ENCODE results near the gene SLC2A3. TPM values are rescaled to one million over a fixed set of nuclear protein-coding genes. Genes with fewer than 3 reads are reported as not detected.
"Not testable (repeated sequence)": the region's sequence is repeated elsewhere in the genome, so short reads cannot be mapped to it uniquely, and the experiment has no call there.

Gene SLC2A3
- total RNA-seq, 2 donors from 2014 or later = 312 to 509 TPM

DNA sequence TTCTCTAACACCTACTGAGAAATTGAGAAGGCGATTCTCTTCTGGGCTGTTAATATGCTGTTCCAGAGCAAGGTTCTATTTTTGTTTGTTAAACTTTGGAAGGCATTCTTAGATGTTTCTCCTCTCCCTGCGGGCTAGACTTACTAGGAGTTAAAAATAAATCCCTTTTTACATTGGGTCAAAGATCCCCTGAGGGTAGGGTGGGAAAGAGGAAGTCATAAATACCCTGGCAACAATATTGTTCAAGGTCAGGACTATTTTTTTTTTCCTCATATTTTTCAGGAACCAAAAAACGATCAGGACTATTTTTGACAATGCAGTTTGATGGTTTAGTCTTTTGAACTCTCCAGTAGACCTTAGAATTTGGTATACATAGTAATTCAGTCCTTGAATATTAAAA lies 51.3 kb downstream of the SLC2A3 start:
- ATAC-seq (replicated peaks in 1 of 2) (no peak), DNase-seq (no peak)
- H3K9me3 Mint-ChIP-seq = no peaks in the 10 kb centered on the region
- no peak overlapping the region for H3K27ac Mint-ChIP-seq
- no peaks in the 10 kb centered on the region for H3K4me1 Mint-ChIP-seq (ENCODE audit: low read depth)
- H3K4me3 Mint-ChIP-seq = no peak overlapping the region
- H3K36me3 Mint-ChIP-seq (ENCODE audit: insufficient read depth in 2 of 2) = no peaks in the 10 kb centered on the region
- peaks cover 4% of the 10 kb centered on the region for H3K27me3 Mint-ChIP-seq (ENCODE audit: low read depth)

DNA sequence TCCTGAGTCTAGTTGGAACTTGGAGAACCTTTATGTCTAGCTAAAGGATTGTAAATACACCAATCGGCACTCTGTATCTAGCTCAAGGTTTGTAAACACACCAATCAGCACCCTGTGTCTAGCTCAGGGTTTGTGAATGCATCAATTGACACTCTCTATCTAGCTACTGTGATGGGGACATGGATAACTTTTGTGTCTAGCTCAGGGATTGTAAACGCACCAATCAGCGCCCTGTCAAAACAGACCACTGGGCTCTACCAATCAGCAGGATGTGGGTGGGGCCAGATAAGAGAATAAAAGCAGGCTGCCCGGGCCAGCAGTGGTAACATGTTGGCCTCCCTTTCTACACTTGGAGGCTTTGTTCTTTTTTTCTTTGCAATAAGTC lies 54.3 kb downstream of the SLC2A3 start:
- not testable (repeated sequence) for H3K4me1 Mint-ChIP-seq (ENCODE audit: low read depth); H3K36me3 Mint-ChIP-seq (ENCODE audit: insufficient read depth in 2 of 2); DNase-seq; H3K27ac Mint-ChIP-seq; H3K27me3 Mint-ChIP-seq (ENCODE audit: low read depth); H3K4me3 Mint-ChIP-seq; ATAC-seq (replicated peaks in 1 of 2); H3K9me3 Mint-ChIP-seq

- H3K27ac Mint-ChIP-seq; ATAC-seq (replicated peaks in 1 of 2); H3K9me3 Mint-ChIP-seq; H3K4me1 Mint-ChIP-seq (ENCODE audit: low read depth); H3K36me3 Mint-ChIP-seq (ENCODE audit: insufficient read depth in 2 of 2); H3K27me3 Mint-ChIP-seq (ENCODE audit: low read depth); DNase-seq; H3K4me3 Mint-ChIP-seq: not testable (repeated sequence)
Observed at GRCh38 chr12:7880952-7881735, 54.8 kb downstream of the SLC2A3 start.

DNA sequence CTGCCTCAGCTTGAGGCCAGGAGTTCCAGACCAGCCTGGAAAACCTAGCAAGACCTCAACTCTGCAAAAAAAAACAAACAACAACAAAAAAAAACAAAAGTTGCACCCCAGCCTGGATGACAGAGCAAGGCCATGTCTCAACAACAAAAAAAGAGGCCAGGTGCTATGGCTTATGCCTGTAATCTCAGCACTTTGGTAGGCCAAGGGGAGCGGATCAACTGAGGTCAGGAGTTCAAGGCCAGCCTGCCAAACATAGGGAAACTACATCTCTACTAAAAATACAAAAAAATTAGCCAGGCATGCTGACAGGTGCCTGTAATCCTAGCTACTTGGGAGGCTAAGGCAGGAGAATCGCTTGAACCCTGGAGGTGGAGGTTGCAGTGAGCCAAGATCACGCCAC lies 56.7 kb downstream of the SLC2A3 start:
- ATAC-seq (replicated peaks in 1 of 2) (no peak), DNase-seq (no peak)
- Mint-ChIP-seq H3K4me1 (ENCODE audit: low read depth) (no peaks in the 10 kb centered on the region), H3K4me3 (no peak overlapping the region), H3K27me3 (ENCODE audit: low read depth) (no peaks in the 10 kb centered on the region), H3K36me3 (ENCODE audit: insufficient read depth in 2 of 2) (no peaks in the 10 kb centered on the region), H3K9me3 (no peaks in the 10 kb centered on the region), H3K27ac (no peak overlapping the region)

- Mint-ChIP-seq H3K27ac (no peak overlapping the region), H3K4me1 (ENCODE audit: low read depth) (no peaks in the 10 kb centered on the region), H3K27me3 (ENCODE audit: low read depth) (peaks cover 11% of the 10 kb centered on the region), H3K9me3 (no peaks in the 10 kb centered on the region), H3K36me3 (ENCODE audit: insufficient read depth in 2 of 2) (no peaks in the 10 kb centered on the region), H3K4me3 (no peak overlapping the region)
- no peak for DNase-seq
- no peak for ATAC-seq (replicated peaks in 1 of 2)
Observed at GRCh38 chr12:7877420-7877819, 58.6 kb downstream of the SLC2A3 start.

- no peak for DNase-seq
Observed at GRCh38 chr12:7872566-7873319, 63.2 kb downstream of the SLC2A3 start, which contains the start of gene SLC2A14. Gene SLC2A14, minus strand, starts transcription at chr12:7872915. Its CDS starts 3,035 bp downstream, at chr12:7869880.

DNA sequence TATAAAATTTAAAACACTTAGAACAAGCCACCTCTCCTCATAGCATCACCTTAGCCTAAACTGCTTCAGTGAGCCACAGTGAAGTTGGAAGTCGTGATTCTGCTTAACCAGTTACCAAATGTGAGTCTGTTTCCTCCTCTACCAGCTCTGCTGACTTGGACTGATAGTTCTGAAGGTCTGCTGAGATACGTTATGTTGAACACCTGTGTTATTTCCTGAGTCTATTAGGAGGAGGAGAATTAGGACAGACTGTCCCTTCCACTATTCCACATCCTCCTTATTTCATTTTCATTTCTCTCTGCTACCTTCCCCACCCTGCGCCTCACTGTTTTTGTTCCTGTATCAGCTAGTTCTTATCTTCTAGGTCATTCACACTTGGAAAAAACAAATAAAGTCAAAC lies 65.7 kb downstream of the SLC2A3 start:
- DNase-seq (no peak), ATAC-seq (replicated peaks in 1 of 2) (no peak)
- no peaks in the 10 kb centered on the region for H3K9me3 Mint-ChIP-seq
- no peak overlapping the region for H3K27ac Mint-ChIP-seq
- no peak overlapping the region for H3K4me3 Mint-ChIP-seq
- H3K27me3 Mint-ChIP-seq (ENCODE audit: low read depth) = peaks cover 34% of the 10 kb centered on the region
- no peaks in the 10 kb centered on the region for H3K36me3 Mint-ChIP-seq (ENCODE audit: insufficient read depth in 2 of 2)
- peaks cover 4% of the 10 kb centered on the region for H3K4me1 Mint-ChIP-seq (ENCODE audit: low read depth)

More at GRCh38 chr12:7872566-7873319, 63.2 kb downstream of the SLC2A3 start, which contains the start of gene SLC2A14:
- H3K36me3 Mint-ChIP-seq (ENCODE audit: insufficient read depth in 2 of 2) = no peaks in the 10 kb centered on the region
- H3K4me3 Mint-ChIP-seq = peak within 1 kb of the TSS in 1 of 2 donors; percentile 37
- H3K27me3 Mint-ChIP-seq (ENCODE audit: low read depth) = peaks cover 34% of the 10 kb centered on the region
- no peak within 1 kb of the TSS for H3K27ac Mint-ChIP-seq
- no peak for ATAC-seq (replicated peaks in 1 of 2)
- H3K4me1 Mint-ChIP-seq (ENCODE audit: low read depth) = no peaks in the 10 kb centered on the region
- no peaks in the 10 kb centered on the region for H3K9me3 Mint-ChIP-seq

Other genes starting within 250 kb of the SLC2A3 start
- gene GDF3, start 240.4 kb downstream of the SLC2A3 start, total RNA-seq = not detected
- gene DPPA3, start 224.8 kb downstream of the SLC2A3 start, total RNA-seq = not detected
- not detected for gene CLEC4C, start 188.8 kb downstream of the SLC2A3 start, total RNA-seq
- gene NANOGNB, start 171.0 kb downstream of the SLC2A3 start, total RNA-seq = not detected
- not detected for gene NANOG, start 146.8 kb downstream of the SLC2A3 start, total RNA-seq
- under 1 TPM in 1 of 2 donors, not detected in 1; 0.14 TPM for gene SLC2A14, start 63.3 kb downstream of the SLC2A3 start, total RNA-seq
- gene FOXJ2, start 96.5 kb upstream of the SLC2A3 start, total RNA-seq = 10 to 100 TPM; 26.6 to 27.8 TPM
- gene C3AR1, start 130.2 kb upstream of the SLC2A3 start, total RNA-seq = under 1 TPM; 0.19 to 0.79 TPM
- gene NECAP1, start 146.1 kb upstream of the SLC2A3 start, total RNA-seq = 10 to 100 TPM; 34.2 to 43.5 TPM
- gene CLEC4A, start 187.4 kb upstream of the SLC2A3 start, total RNA-seq = under 1 TPM in 1 of 2 donors, not detected in 1; 0.95 TPM
- gene ZNF705A, start 220.8 kb upstream of the SLC2A3 start, total RNA-seq = not detected

Measured in activated T-cell treated with anti-CD3 and anti-CD28 coated beads, Interleukin-2, amount 50 U/mL, for 72 hours (primary cell).